GM19025 (cell line): ENCODE results near the gene TMEM175.

Experiments used
- ATAC-seq: cut with Tn5 transposase; IDR thresholded peaks from one replicate; pipeline ENCODE4 v1.9.1; 2021; ENCODE audit warnings: mild to moderate bottlenecking, low read depth, moderate library complexity; ENCODE audit not compliant: unreplicated experiment

The TMEM175 gene

DNA sequence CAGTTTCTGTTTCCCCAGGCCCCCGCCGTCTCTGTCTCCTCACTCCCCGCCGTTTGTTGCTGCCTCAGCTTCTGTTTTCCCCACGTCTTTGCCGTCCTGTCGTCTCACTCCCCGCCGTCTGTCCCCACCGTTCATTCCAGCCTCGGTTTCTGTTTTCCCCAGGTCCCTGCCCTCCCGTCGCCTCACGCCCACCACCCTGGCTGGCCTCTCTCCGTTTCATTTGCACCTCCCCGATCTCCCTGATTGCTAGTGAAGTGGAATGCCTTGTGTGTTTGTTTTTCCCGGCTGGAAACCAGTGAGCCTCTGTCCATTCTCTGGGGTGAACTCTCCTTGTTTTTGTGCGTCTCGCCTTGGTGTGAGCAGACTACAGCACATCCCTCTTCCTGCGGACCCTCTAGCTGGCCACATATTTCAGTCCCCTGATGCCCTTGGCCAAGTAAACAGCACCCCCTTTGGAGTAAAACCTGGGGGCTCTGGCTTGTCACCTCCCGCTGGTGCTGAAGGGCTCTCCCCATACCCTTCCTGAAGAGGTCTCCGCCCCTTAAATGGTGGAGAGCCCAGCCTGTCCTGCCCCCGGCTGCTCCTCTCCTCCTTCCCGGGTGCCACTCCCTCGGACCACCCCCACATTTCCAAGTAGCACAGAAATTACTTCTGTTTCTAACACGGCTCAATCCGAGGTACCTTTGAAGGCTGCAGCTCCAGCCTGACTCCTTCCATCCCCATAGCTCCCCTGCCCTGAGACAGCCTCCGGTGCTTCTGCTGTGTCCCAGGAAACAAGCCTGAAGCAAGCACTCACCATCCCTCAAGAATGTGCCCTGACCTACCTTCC, 13.2 kb downstream of the TMEM175 start:
- ATAC-seq: no peak

DNA sequence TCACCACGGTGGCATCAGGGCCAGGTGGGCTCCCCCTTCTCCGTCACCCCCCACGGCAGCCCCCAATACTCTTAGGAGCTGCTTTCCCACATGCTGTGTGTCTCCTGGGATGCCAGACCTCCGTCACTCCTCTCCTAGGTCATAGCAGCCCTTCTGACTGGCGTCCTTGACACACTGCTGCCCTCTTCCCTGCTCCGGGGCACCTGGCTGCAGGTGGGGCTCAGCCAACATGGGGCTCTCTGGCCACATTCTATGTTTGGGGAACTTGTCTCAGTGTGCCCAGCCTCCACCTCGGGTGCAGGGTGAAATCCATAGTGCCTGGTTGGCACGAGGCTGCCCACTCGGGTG, 13.8 kb downstream of the TMEM175 start:
- ATAC-seq: no peak

DNA sequence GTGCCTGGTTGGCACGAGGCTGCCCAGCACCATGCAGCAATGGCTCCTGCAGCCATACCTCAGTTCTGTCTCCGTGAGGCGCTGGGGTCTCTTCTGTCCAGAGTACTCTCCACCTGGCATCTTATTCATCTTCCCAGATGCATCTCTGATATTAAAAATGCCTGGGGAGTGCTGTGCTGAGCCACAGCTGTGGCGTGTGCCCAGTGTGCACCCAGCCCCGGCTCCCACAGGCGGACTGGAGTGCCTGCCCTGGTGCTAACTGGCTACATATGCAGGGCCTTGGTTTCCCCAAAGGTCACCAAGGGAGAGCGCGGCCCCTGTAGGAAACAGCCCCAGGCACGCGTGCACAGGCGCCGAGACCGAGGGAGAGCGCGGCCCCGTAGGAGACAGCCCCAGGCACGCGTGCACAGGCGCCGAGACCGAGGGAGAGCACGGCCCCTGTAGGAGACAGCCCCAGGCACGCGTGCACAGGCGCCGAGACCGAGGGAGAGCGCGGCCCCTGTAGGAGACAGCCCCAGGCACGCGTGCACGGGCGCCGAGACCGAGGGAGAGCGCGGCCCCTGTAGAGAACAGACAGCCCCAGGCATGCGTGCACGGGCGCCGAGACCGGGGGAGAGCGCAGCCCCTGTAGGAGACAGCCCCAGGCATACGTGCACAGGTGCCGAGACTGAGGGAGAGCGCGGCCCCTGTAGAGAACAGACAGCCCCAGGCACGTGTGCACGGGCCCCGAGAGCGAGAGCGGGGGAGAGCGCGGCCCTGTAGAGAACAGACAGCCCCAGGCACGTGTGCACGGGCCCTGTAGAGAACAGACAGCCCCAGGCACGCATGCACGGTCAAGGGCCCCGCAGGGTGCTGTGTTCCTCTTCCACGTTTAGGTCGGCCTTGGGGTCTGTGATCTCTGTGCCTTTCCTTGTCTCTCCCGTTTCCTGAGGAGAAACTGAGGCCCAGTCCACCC, 14.5 kb downstream of the TMEM175 start:
- no peak for ATAC-seq

DNA sequence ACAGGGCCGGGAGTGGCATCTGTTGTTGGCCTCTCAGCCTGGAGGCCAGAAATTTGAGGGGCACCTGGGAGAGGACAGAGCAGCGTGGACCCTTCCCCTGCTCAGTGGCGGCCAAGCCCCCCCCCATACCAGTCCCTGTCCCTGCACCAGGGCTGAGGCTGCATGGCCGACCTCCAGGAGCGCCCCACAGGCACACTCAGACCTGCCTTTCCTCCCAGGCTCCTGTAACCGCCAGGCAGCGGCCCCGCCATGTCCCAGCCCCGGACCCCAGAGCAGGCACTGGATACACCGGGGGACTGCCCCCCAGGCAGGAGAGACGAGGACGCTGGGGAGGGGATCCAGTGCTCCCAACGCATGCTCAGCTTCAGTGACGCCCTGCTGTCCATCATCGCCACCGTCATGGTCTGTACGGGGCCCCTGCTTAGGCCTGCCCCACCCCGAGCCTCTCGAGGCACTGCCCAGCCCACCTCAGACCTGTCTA, 15.3 kb downstream of the TMEM175 start:
- ATAC-seq: no peak

DNA sequence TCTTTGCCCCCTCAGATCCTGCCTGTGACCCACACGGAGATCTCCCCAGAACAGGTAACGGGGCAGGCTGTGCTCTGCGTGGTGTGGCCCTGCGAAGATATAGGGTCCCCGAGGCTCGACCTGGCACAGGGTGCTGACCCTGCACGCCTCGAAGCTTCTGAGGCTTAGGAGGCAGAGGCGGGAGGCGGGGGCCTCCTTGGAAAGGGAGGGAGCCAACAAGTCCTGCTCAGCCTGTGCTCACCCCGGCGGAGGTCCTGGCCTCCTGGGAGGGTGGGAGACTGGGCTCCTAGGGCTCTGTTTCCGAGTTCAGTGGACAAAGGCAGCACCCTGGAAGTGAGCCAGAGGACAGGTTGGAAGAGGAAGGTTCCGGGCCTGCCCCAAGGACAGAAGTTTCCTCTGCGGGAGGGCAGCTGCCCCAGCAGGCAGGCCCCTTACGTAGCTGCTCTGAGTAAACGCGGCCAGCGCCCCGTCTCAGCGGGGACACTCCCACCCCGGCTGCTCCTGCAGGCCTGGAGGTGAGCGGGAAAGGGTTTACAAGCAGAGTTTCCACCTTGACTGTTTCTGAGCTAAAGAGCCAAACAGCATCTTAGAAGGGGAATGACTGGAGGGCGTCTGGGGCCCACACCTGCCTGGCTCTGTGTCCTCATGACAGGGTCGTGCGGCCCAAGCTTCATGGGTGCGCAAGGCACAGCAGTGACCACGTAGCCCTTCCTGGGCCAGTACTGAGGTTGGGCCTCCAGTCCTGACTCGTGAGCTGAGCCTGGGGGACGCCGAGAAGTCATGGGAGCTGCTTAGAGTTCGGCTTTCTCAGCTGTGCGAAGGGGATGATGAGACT, 16.1 kb downstream of the TMEM175 start:
- ATAC-seq: no peak

DNA sequence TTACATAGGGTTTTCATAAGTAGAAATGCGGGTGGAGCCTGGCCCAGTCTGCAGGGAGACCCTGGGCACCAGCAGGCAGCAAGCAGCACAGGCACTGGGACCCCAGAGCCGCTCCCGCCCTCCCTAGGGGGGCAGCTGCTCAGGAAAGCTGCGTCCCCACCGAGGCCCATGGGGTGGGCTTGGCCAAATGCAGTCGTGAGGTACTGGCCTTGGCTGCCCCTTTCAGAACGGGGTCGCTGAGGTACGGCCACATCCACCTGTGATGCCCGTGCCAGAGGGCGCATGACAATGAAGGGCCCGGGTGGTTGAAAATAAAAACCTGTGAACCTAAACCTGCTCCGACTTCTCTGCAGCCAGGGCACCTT, 16.7 kb downstream of the TMEM175 start:
- no peak for ATAC-seq

DNA sequence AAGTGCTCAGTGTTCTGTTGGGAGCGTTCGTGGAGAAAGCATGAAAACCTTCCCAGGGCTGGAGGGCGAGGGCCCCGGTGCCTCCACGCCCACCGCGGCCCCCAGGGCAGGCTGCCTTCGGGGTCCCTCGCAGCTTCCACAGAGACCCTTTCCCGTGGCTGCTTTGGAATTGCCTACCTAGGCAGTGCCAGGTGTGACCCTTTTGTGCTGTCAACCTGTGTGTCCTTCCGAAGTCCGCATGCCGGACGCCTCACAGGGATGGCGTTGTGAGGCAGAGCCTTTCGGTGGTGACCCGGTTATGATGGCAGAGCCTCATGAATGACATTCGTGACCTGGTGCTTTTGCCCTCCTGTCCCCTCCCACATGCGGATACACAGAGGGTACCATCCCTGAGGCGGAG, 17.4 kb downstream of the TMEM175 start:
- no peak for ATAC-seq

DNA sequence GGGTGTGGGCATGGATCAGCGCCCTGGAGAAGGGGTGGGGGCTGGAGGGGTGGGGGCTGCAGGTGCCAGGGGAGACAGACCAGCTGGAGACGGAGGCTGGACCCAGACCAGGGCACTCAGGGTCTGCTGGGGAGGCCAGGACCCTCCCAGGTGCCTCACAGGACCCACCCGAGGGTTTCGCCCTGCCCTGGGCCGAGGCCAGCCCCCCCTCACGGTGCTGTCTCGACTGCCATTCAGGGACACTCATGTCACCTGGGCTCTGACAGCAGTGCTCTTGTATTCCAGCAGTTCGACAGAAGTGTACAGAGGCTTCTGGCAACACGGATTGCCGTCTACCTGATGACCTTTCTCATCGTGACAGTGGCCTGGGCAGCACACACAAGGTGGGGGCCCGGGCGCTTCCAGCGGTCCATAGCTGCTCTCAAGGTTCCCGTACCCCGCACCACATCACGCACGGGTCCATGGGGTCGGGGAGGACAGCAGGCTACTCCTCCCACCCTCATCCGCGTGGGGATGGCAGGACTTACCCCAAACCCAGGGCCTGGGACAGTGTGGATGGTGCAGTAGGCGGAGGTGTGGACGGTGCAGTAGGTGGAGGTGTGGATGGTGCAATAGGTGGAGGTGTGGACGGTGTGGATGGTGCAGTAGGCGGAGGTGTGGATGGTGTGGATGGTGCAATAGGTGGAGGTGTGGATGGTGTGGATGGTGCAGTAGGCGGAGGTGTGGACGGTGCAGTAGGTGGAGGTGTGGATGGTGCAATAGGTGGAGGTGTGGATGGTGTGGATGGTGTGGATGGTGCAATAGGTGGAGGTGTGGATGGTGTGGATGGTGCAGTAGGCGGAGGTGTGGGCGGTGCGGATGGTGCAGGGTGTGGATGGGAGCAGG, 18.1 kb downstream of the TMEM175 start:
- no peak for ATAC-seq

DNA sequence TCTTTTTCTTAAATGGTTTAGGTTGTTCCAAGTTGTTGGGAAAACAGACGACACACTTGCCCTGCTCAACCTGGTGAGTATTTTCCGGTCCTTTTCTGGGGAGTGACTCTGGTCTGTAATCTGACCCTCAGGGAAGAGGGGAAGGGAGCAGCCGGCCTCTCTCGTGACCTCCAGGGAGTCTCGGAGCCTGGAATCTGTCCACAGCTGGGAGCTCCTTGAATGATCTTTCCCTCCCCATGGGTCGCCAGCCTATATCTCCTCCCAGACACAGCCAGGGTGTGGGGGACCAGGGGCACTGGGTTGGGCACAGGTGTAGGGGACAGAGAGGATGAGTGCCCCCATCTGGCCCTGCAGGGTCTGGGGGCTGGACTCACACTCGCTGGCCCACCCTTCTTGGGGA, 18.9 kb downstream of the TMEM175 start:
- ATAC-seq: no peak

DNA sequence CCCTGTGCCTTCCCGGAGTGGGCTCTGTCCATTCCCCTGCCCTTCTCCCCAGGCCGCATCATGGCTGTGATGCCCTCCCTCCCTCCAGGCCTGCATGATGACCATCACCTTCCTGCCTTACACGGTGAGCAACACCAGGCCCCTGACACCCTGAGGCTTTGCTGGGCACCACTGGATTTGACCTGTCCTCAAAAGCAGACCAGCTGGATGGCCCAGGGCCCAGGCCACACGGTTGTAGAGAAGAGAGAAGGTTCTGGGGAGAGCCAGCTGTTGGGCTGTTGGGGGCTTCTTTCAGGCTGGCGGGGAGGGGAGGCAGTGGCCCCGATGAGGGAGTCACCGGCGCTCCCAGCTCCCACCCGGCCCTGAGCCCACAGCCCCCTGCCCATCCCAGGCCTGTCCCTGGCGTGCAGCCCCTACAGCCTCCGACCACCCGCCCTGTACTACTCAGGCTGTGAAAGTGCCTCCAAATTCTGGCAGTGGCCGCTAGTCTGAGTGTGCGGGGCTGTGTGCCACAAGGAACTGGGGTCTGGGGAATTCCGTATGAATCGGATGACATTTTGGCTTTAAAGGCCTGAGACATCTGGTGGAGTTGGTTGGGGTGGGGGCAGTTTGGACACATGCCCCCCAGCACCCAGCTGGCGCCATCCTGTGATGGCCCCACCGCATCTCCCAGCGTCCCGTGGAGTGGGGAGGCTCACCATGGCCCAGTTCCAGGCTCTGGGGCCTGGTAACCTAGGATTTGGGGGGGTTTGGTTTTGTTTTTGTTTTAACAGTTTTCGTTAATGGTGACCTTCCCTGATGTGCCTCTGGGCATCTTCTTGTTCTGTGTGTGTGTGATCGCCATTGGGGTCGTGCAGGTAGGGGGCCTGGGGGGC, 19.6 kb downstream of the TMEM175 start:
- ATAC-seq: no peak

DNA sequence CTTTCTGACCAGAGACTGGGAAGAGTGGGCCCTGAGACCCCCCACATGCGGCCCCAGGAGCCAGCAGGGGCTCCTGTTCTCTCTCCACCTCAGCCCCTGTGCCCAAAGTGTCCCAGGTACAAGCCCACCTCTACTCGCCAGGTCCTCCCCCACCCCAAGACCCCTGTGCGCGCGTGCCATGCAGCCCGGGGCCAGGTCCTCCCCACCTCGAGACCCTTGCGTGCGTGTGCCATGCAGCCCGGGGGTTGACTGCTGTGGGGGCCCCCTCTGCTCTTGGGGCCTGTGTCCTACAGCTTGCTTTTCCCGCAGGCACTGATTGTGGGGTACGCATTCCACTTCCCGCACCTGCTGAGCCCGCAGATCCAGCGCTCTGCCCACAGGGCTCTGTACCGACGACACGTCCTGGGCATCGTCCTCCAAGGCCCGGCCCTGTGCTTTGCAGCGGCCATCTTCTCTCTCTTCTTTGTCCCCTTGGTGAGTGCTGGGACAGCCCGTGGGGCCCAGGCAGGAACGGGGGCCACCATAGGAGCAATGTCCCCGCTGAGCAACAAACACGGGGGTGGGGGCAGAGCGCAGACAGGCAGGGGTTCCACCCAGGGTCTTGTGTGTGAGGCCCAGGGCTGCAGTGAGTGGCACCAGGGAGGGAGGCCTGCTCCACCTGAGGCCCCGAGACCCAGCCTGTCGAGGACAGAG, 20.8 kb downstream of the TMEM175 start:
- ATAC-seq: no peak

DNA sequence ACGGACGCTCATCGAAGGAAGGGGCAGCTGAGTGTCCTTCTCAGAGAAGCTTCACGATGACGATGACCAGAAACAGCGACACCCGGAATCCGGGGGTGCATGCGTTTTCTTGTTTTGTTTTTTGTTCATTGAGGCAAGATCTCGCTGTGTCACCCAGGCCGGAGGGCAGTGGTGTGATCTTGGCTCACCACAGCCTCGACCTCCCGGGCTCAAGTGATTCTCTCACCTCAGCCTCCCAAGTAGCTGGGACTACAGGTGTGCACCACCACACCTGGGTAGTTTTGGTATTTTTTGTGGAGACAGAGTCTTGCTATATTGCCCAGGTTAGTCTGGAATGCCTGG, 21.3 kb downstream of the TMEM175 start:
- ATAC-seq: no peak

DNA sequence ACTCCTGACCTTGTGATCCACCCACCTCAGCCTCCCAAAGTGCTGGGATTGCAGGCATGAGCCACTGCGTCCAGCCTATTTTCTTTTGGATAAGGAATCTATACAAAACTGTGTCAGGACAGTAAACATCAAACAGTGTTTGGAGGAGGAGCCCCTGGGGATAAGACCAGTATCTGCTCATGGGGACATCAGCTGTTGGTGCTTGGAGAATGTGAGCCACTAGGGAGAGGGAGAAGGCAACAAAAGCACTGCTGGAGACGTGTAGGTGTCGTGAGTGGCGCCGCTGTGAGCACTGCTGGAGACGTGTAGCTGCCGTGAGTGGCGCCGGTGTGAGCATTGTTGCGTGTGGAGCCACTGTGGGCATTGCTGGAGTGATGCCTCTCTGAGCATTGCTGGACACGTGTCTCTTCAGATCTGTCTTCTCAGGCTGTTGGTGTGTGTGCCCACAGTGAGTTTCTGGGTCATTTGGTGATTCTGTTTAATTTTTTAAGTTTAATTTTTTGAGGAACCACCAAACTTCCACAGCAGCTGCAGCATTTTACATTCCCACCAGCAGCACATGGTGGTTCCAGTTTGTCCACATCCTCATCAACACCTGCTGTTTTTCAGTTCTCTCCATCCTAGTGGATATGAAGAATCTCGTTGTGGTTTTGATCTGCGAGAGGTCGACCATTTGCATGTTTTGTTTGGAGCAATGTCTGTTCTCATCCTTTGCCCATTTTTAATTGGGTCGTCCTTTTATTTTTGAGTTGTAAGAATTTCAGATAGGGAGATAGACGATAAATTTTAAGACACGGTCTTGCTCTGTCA, 22.2 kb downstream of the TMEM175 start:
- no peak for ATAC-seq

DNA sequence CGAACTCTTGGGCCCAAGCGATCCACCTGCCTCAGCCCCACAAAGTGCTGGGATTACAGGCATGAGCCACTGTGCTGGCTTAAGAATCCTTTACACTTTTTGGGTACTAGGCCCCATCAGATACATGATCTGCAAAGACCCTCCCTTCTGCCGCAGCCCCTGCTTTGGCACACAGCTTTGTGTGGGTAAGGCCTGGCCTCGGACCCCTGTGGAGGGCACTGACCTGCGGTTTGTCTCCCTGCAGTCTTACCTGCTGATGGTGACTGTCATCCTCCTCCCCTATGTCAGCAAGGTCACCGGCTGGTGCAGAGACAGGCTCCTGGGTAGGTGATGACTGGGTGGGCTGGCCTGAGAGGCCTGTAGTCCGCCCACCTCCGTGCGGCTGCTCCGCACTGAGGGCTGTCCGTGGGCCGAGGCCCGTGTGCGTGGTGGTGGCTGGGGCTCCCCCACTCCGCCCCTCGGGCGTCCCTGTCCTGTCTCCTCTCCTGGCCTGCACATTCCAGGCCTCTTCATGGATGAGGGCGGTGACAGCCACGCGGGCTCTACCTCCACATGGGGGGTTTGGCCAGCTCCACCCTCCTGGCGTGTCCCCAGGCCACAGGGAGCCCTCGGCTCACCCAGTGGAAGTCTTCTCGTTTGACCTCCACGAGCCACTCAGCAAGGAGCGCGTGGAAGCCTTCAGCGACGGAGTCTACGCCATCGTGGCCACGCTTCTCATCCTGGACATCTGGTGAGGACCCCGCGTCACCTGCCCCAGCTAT, 23.1 kb downstream of the TMEM175 start:
- no peak for ATAC-seq

DNA sequence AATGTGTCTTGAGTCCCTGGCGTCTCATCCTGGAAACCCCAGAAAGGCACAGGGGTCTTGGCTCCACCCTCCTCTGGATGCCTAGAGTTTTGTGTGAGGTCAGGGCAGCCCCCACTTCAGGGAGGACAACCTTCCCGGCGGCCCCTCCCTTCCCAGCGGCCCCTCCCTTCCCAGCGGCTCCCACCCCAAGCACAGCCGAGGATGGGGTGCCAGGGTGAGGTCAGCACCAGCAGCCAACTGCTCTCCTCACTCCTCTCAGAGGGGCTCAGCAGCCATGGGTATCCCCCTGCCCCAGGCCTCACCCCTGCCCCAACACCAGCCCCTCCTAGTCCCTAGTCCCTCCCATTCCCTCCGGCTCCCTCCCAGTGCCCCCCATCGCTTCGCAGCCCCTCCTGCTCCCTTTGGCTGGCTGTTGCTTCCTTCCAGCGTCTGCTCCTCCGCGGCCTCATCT, 23.7 kb downstream of the TMEM175 start:
- ATAC-seq: no peak

DNA sequence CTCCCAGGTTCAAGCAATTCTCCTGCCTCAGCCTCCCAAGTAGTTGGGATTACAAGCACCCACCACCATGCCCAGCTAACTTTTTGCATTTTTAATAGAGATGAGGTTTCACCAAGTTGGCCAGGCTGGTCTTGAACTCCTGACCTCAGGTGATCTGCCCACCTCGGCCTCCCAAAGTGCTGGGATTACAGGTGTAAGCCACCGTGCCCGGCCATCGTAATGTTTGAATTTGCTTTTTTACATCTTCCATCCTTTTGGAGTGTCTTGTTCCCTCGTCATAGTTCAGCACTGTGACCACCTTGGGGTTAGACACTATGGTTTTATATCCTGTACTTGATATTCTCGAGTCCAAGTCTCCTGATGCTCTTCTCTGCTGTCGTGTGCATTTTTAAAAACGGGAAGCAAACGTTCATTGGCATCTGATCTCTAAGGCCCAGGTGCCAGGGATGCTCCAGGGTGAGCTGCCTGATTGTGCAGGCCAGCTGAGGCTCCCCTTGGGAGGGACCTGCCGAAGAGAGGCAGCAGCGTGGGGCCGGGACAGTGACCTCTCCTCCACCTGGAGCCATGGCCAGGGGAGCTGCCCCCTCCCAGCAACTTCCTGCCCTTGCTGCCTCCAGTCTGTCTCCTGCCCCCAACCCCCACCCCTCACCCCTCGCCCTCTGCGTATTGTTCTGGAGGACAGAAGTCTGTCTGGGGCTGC, 24.4 kb downstream of the TMEM175 start:
- no peak for ATAC-seq
